GM12872 (cell line): Measurements from ENCODE around the gene ASCL4.

Experiments used
- CTCF ChIP-seq: IDR thresholded peaks from 3 replicates; pipeline ENCODE4 v1.5.1; 2011; ENCODE audit warnings: low read depth, mild to moderate bottlenecking, low read length, moderate library complexity; ENCODE audit not compliant: insufficient read depth

Gene ASCL4

GRCh38 chr12:107748472-107748871 lies 26.0 kb upstream of the ASCL4 start:
- TF ChIP-seq CTCF: no peak

GRCh38 chr12:107749083-107749482 lies 25.4 kb upstream of the ASCL4 start:
- no peak for TF ChIP-seq CTCF

- TF ChIP-seq CTCF: no peak
These were observed 15.1 kb upstream of the ASCL4 start for GRCh38 chr12:107759410-107759809.

GRCh38 chr12:107760207-107760808 lies 14.2 kb upstream of the ASCL4 start:
- no peak for TF ChIP-seq CTCF

GRCh38 chr12:107760809-107761501 lies 13.5 kb upstream of the ASCL4 start, which contains the start of gene PRDM4:
TSS of gene PRDM4 (minus strand) at chr12:107761137. CDS start at chr12:107760515, 622 bp downstream.
- TF ChIP-seq CTCF: peak; percentile 54; the same call in 1 of the 3 replicates

- no peak for TF ChIP-seq CTCF
These were observed 13.0 kb upstream of the ASCL4 start for GRCh38 chr12:107761502-107761904.

GRCh38 chr12:107762874-107763273 lies 11.6 kb upstream of the ASCL4 start:
- TF ChIP-seq CTCF: no peak
